Astrocyte (in vitro differentiated cells and primary cell): ENCODE data around the gene TAPBPL. TPM values are rescaled to one million over a fixed set of nuclear protein-coding genes. Genes with fewer than 3 reads are reported as not detected.

Source experiments
- DNase-seq: peaks from one replicate; pipeline ENCODE4 v3.0.0-alpha.2; 2010; ENCODE audit warnings: low read depth
- FAIRE-seq: peaks from 2 replicates; lab custom pipeline; 2011; peaks lifted over from hg19 to GRCh38; lab: Jason Lieb, UNC
- H2AFZ ChIP-seq: 2 replicates; pipeline ENCODE4 v1.6.0; 2012; ENCODE audit warnings: low read depth, low read length, inconsistent platforms
- H3K27ac ChIP-seq: 2 replicates; pipeline ENCODE4 v1.5.1; 2011; ENCODE audit warnings: low read depth, low read length, inconsistent platforms
- H3K27me3 ChIP-seq: 2 replicates; pipeline ENCODE4 v1.6.0; 2011; ENCODE audit warnings: low read length, inconsistent platforms; ENCODE audit not compliant: insufficient read depth
- H3K36me3 ChIP-seq: 2 replicates; pipeline ENCODE4 v1.5.1; 2011; ENCODE audit warnings: low read length, inconsistent platforms; ENCODE audit not compliant: insufficient read depth
- H3K4me1 ChIP-seq: 2 replicates; pipeline ENCODE4 v1.5.1; 2011; ENCODE audit warnings: low read length, inconsistent platforms; ENCODE audit not compliant: insufficient read depth
- H3K4me2 ChIP-seq: 2 replicates; pipeline ENCODE4 v1.6.0; 2012; ENCODE audit warnings: low read length, inconsistent platforms
- H3K4me3 ChIP-seq: 2 replicates; pipeline ENCODE4 v1.5.1; 2011; ENCODE audit warnings: low read depth, mild to moderate bottlenecking, low read length, inconsistent platforms; ENCODE audit not compliant: insufficient read depth
- H3K79me2 ChIP-seq: 2 replicates; pipeline ENCODE4 v1.6.0; 2012; ENCODE audit warnings: mild to moderate bottlenecking, low read length, inconsistent platforms; ENCODE audit not compliant: insufficient read depth
- H3K9ac ChIP-seq: 2 replicates; pipeline ENCODE4 v1.6.0; 2012; ENCODE audit warnings: mild to moderate bottlenecking, low read length, inconsistent platforms
- H3K9me3 ChIP-seq: 2 replicates; pipeline ENCODE4 v1.5.1; 2012; ENCODE audit warnings: low read depth, mild to moderate bottlenecking, low read length, inconsistent platforms; ENCODE audit not compliant: insufficient read depth
- H4K20me1 ChIP-seq: 2 replicates; pipeline ENCODE4 v1.6.0; 2012; ENCODE audit warnings: low read length, inconsistent platforms; ENCODE audit not compliant: insufficient read depth
- H3K27ac Mint-ChIP-seq: one replicate; pipeline ENCODE4 v1.8.0; 2021; ENCODE audit warnings: mild to moderate bottlenecking, mixed read lengths; ENCODE audit not compliant: unreplicated experiment
- H3K27me3 Mint-ChIP-seq: one replicate; pipeline ENCODE4 v1.8.0; 2021; ENCODE audit warnings: low read depth, mixed read lengths; ENCODE audit not compliant: unreplicated experiment
- H3K36me3 Mint-ChIP-seq: one replicate; pipeline ENCODE4 v1.8.0; 2021; ENCODE audit warnings: low read depth, mixed read lengths; ENCODE audit not compliant: unreplicated experiment
- H3K4me1 Mint-ChIP-seq: one replicate; pipeline ENCODE4 v1.8.0; 2021; ENCODE audit warnings: low read depth, mixed read lengths; ENCODE audit not compliant: unreplicated experiment
- H3K4me3 Mint-ChIP-seq: one replicate; pipeline ENCODE4 v1.8.0; 2021; ENCODE audit warnings: mild to moderate bottlenecking, moderate library complexity, mixed read lengths; ENCODE audit not compliant: unreplicated experiment
- H3K9me3 Mint-ChIP-seq: one replicate; pipeline ENCODE4 v1.8.0; 2021; ENCODE audit warnings: mild to moderate bottlenecking, mixed read lengths; ENCODE audit not compliant: unreplicated experiment
- CTCF ChIP-seq: IDR thresholded peaks from 2 replicates; pipeline ENCODE4 v1.5.1; 2011; ENCODE audit warnings: low read depth, mild to moderate bottlenecking, inconsistent platforms, low read length, moderate library complexity; ENCODE audit not compliant: insufficient read depth
- EZH2 ChIP-seq: IDR thresholded peaks from 2 replicates; pipeline ENCODE4 v1.6.1; 2012; ENCODE audit warnings: mild to moderate bottlenecking, low read length, inconsistent platforms; ENCODE audit not compliant: insufficient read depth
- total RNA-seq: library from RNA; stranded (reverse); gene quantifications from 2 replicates; pipeline ENCODE4 v1.2.1, GENCODE V29; 2021

Gene TAPBPL
- total RNA-seq, 1 donor from 2014 or later = 1.6 TPM

GRCh38 chr12:6424008-6424347 is 27.9 kb upstream of the TAPBPL start:
- no peak overlapping the region for H2AFZ ChIP-seq
- no peaks in the 10 kb centered on the region for H3K36me3 ChIP-seq
- H3K9ac ChIP-seq = no peak overlapping the region
- no peak for FAIRE-seq
- H3K9me3 ChIP-seq = no peaks in the 10 kb centered on the region
- H3K27ac Mint-ChIP-seq = no peak overlapping the region
- no peak overlapping the region for H3K27ac ChIP-seq
- peaks cover 2% of the 10 kb centered on the region for H3K4me1 Mint-ChIP-seq
- no peaks in the 10 kb centered on the region for H3K79me2 ChIP-seq
- no peak overlapping the region for H3K4me3 ChIP-seq
- no peak for DNase-seq
- TF ChIP-seq CTCF (no peak), EZH2 (no peak)
- H3K9me3 Mint-ChIP-seq = no peaks in the 10 kb centered on the region
- no peak overlapping the region for H3K4me3 Mint-ChIP-seq
- no peaks in the 10 kb centered on the region for H4K20me1 ChIP-seq
- H3K27me3 Mint-ChIP-seq = peaks cover 3% of the 10 kb centered on the region
- H3K36me3 Mint-ChIP-seq = no peaks in the 10 kb centered on the region
- no peak overlapping the region for H3K4me2 ChIP-seq
- H3K27me3 ChIP-seq = no peaks in the 10 kb centered on the region
- H3K4me1 ChIP-seq = no peaks in the 10 kb centered on the region

- H3K27ac Mint-ChIP-seq = no peak overlapping the region
- Histone ChIP-seq H3K36me3 (no peaks in the 10 kb centered on the region), H3K4me1 (peaks cover under 1% of the 10 kb centered on the region), H3K9me3 (no peaks in the 10 kb centered on the region), H3K4me3 (no peak overlapping the region), H3K9ac (no peak overlapping the region), H3K4me2 (no peak overlapping the region), H3K27me3 (no peaks in the 10 kb centered on the region), H3K79me2 (no peaks in the 10 kb centered on the region), H2AFZ (no peak overlapping the region), H3K27ac (no peak overlapping the region), H4K20me1 (no peaks in the 10 kb centered on the region)
- TF ChIP-seq CTCF = no peak
- no peak for TF ChIP-seq EZH2
- no peak for DNase-seq
- no peak for FAIRE-seq
- no peak overlapping the region for H3K4me3 Mint-ChIP-seq
- peaks cover 2% of the 10 kb centered on the region for H3K4me1 Mint-ChIP-seq
- no peaks in the 10 kb centered on the region for H3K36me3 Mint-ChIP-seq
- H3K27me3 Mint-ChIP-seq = peaks cover 3% of the 10 kb centered on the region
- H3K9me3 Mint-ChIP-seq = no peaks in the 10 kb centered on the region
These were observed 27.0 kb upstream of the TAPBPL start for GRCh38 chr12:6424866-6425265.

- DNase-seq (no peak), FAIRE-seq (no peak)
- Mint-ChIP-seq H3K36me3 (no peaks in the 10 kb centered on the region), H3K9me3 (no peaks in the 10 kb centered on the region), H3K4me3 (no peak overlapping the region), H3K27ac (no peak overlapping the region), H3K27me3 (peaks cover under 1% of the 10 kb centered on the region), H3K4me1 (peaks cover 9% of the 10 kb centered on the region)
- Histone ChIP-seq H4K20me1 (no peaks in the 10 kb centered on the region), H3K4me1 (peaks cover 10% of the 10 kb centered on the region), H3K36me3 (no peaks in the 10 kb centered on the region), H3K27ac (no peak overlapping the region), H3K9ac (no peak overlapping the region), H3K27me3 (no peaks in the 10 kb centered on the region), H3K4me2 (no peak overlapping the region), H3K4me3 (no peak overlapping the region), H2AFZ (no peak overlapping the region), H3K79me2 (no peaks in the 10 kb centered on the region), H3K9me3 (no peaks in the 10 kb centered on the region)
- TF ChIP-seq EZH2 (no peak), CTCF (no peak)
These were observed 26.0 kb upstream of the TAPBPL start for GRCh38 chr12:6425590-6426531.
